Fibroblast of mammary gland (primary cell): ENCODE data around the gene ARID4B.
"Not testable (repeated sequence)": the region's sequence is repeated elsewhere in the genome, so short reads cannot be mapped to it uniquely, and the experiment has no call there.

Experiments
- DNase-seq: peaks from one replicate; pipeline ENCODE4 v3.0.0-alpha.2; 2010; ENCODE audit warnings: low read depth
- H3K4me3 ChIP-seq: 2 replicates; pipeline ENCODE4 v1.5.1; 2011; ENCODE audit warnings: low read depth, mild to moderate bottlenecking, low read length, moderate library complexity; ENCODE audit not compliant: control insufficient read depth
- TF ChIP-seq, protein P1 (sequence below): conservative IDR thresholded peaks from 2 replicates; pipeline ENCODE4 v1.5.1; 2011; ENCODE audit warnings: low read depth, low read length, inconsistent platforms; ENCODE audit not compliant: control insufficient read depth, insufficient read depth

Gene ARID4B

DNA sequence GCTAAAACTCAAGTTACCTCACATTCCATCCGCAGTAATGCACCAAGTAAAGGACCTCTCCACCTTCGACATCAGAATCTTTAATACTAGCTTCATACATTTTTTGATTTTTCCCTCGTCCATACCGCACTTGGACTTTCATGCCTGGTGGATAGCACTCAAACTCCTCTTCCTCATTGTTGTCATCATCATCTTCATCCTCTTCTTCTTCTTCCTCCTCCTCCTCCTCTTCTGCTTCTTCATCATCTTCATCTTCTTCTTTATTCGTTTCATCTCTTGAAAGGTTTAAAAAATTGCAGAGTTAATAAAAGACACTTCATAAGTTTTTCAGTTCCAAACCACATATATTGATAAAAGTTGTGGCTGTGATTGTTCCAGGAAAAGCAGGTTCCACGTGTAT, 114.2 kb downstream of the ARID4B start:
- TF ChIP-seq, protein P1, sequence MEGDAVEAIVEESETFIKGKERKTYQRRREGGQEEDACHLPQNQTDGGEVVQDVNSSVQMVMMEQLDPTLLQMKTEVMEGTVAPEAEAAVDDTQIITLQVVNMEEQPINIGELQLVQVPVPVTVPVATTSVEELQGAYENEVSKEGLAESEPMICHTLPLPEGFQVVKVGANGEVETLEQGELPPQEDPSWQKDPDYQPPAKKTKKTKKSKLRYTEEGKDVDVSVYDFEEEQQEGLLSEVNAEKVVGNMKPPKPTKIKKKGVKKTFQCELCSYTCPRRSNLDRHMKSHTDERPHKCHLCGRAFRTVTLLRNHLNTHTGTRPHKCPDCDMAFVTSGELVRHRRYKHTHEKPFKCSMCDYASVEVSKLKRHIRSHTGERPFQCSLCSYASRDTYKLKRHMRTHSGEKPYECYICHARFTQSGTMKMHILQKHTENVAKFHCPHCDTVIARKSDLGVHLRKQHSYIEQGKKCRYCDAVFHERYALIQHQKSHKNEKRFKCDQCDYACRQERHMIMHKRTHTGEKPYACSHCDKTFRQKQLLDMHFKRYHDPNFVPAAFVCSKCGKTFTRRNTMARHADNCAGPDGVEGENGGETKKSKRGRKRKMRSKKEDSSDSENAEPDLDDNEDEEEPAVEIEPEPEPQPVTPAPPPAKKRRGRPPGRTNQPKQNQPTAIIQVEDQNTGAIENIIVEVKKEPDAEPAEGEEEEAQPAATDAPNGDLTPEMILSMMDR: no peak
- H3K4me3 ChIP-seq: no peak overlapping the region
- DNase-seq: no peak

DNA sequence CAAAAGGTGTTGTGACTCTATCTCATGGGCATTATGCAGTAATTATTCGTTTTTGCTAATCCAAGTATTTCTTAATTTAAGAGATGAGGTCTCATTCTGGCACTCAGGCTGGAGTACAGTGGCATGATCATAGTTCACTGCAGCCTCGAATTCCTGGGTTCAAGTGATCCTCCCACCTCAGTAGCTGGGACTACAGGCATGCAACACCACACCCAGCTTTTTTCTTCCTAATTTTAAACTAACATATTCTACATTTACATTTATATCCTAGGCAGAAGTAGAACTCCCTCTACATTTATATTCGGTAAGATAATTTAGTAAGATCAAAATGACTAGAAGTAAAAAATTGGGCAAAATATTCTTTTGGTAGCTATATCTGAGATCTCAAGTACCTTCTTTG, 116.5 kb downstream of the ARID4B start:
- DNase-seq: no peak
- H3K4me3 ChIP-seq: no peak overlapping the region

DNA sequence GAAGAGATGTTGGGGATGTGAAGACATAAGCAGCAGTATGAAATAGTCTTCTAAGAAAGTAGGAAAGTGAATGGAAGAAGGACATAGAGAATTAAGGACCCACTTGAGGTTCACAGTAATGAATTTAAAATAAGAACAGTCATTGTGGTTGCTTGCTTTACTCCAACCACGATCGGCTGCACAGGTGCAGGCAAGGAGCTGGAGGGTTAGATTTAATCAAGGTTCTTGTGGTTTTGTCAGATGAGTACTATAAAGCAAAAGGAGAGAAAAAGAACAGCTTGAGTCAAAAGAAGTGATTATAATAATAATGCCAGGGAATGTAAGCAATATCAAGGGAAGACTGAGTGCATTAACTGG, 120.8 kb downstream of the ARID4B start:
- DNase-seq: no peak
- TF ChIP-seq, protein P1: no peak
- H3K4me3 ChIP-seq: no peak overlapping the region

More for the DNA sequence above, 116.5 kb downstream of the ARID4B start:
- TF ChIP-seq, protein P1: no peak

DNA sequence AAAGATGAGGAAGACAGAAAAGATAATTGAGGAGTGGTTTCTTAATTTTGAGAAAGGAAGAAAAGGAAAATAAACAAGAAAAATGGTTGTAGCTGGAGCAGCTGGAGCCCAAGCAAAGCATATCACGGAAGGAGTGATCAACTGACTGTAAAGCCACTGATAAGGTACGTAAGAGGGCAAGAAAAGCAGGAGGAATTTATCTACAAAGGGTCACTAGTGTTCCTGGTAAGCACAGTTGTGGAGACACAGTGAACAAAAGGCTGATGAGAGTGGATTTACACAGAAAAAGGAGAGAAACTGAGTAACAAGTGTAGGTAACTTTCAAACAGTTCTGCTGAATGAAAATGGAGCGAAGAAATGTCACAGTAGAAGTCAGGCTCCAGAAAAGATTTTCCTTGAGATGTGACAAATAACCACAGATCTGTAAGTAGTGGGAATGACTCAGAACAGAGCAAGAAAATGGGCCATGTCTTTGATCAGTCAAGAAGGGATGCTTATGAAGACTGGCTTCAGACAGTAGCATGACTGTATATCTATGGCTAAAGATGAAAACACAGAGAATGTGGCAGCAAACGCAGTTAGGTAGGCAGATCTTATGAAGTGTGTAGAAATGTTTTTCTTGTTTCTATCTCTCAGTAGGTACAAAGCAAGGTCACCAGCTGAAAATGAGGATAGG, 121.3 kb downstream of the ARID4B start:
- TF ChIP-seq, protein P1: no peak
- peak; percentile 31 for DNase-seq
- no peak overlapping the region for H3K4me3 ChIP-seq

DNA sequence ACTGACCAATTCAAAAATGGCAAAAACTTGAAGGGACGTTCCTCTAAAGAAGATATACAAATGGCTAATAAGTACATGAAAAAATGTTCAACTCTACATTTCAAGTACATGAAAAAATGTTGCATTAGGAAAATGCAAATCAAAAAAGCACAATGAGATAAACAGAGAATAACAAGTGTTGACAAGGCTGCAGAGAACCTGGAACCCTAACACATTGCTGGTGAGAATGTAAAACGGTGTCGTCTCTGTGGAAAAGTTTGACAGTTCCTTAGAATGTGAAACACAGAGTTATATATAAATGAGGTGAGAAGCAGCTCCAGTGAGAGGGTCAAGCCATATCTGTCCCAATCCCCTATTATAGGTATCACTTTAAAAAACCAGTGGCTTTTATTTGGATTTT, 122.3 kb downstream of the ARID4B start:
- DNase-seq: no peak
- TF ChIP-seq, protein P1: no peak
- no peak overlapping the region for H3K4me3 ChIP-seq

DNA sequence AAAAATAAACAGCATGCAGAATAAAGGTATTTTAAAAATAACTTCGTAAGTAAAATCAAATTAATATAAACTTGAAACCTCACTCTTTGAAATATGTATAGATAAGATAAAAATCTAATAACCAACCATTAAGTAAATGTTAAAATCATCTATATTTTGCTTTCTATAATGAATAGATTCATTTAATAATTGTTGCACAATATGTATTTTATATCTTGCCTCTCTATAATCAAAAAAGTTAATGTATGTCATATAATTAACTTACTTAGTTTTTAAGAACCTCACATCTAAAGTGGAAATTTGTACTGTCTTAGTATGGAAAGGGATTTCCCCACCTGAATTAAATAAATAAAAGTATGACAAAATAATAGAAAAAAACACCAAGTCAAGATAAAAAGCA, 124.6 kb downstream of the ARID4B start:
- DNase-seq: no peak
- TF ChIP-seq, protein P1: no peak
- no peak overlapping the region for H3K4me3 ChIP-seq

DNA sequence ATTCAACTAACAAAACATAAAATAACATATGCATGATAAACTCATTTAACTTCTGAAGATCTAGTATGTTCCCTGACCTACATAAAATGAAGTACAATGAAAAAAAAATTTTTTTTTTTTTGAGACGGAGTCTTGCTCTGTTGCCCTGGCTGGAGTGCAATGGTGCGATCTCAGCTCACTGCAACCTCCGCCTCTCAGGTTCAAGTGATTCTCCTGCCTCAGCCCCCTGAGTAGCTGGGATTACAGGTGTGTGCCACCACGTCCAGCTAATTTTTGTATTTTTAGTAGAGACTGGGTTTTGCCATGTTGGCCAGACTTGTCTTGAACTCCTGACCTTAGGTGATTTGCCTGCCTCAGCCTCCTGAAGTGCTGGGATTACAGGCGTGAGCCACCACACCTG, 125.5 kb downstream of the ARID4B start:
- not testable (repeated sequence) for DNase-seq, H3K4me3 ChIP-seq
